WTC11 (cell line): ENCODE results near the gene F13A1. TPM values are rescaled to one million over a fixed set of nuclear protein-coding genes. Genes with fewer than 3 reads are reported as not detected.

Experiments
- ATAC-seq: fragments of 200-7000 bp; cut with Tn5 transposase; 2 replicates; pipeline ENCODE4 v1.10.0; 2021; ENCODE audit warnings: mild to moderate bottlenecking, moderate library complexity
- CTCF ChIA-PET: fragments of 300-600 bp; sonication (Branson Sonifier 250); formaldehyde crosslinking; loops from one replicate; lab custom pipeline; 2021; ENCODE audit warnings: antibody characterized with exemption; lab: Charles Lee
- POLR2A ChIA-PET: fragments of 350-600 bp; sonication (Branson Sonifier 250); formaldehyde crosslinking; loops from one replicate; lab custom pipeline; 2021; ENCODE audit warnings: antibody characterized with exemption; lab: Charles Lee
- DNase-seq: peaks from one replicate; pipeline ENCODE4 v3.0.0; 2021; ENCODE audit warnings: low spot score
- H3K27ac Mint-ChIP-seq: 2 replicates; pipeline ENCODE4 v1.8.0; 2021; ENCODE audit warnings: mixed read lengths
- H3K27me3 Mint-ChIP-seq: 2 replicates; pipeline ENCODE4 v1.8.0; 2021; ENCODE audit warnings: low read depth, mild to moderate bottlenecking, moderate library complexity, mixed read lengths
- H3K36me3 Mint-ChIP-seq: 2 replicates; pipeline ENCODE4 v1.8.0; 2021; ENCODE audit warnings: mixed read lengths
- H3K4me1 Mint-ChIP-seq: 2 replicates; pipeline ENCODE4 v1.8.0; 2022; ENCODE audit warnings: mixed read lengths
- H3K4me3 Mint-ChIP-seq: 2 replicates; pipeline ENCODE4 v1.8.0; 2021; ENCODE audit warnings: mild to moderate bottlenecking, moderate library complexity, mixed read lengths
- H3K9me3 Mint-ChIP-seq: 2 replicates; pipeline ENCODE4 v1.8.0; 2021; ENCODE audit warnings: mixed read lengths
- AR ChIP-seq: fragments of 250-450 bp; sonication (Bioruptor Pico); IDR thresholded peaks from 2 replicates; pipeline ENCODE4 v1.9.0; 2021; ENCODE audit warnings: mild to moderate bottlenecking
- ARID4B ChIP-seq: sonication (generic); formaldehyde crosslinking; IDR thresholded peaks from 2 replicates; pipeline ENCODE4 v1.8.0; 2023; ENCODE audit warnings: missing genetic modification reagents, mild to moderate bottlenecking, borderline replicate concordance
- ATF1 ChIP-seq: sonication (generic); formaldehyde crosslinking; IDR thresholded peaks from 2 replicates; pipeline ENCODE4 v1.8.1; 2023; ENCODE audit warnings: mild to moderate bottlenecking, moderate library complexity, missing genetic modification reagents
- CDX4 ChIP-seq: fragments of 250-450 bp; sonication (Bioruptor Pico); IDR thresholded peaks from 2 replicates; pipeline ENCODE4 v1.9.0; 2021; ENCODE audit warnings: moderate library complexity, mild to moderate bottlenecking, inconsistent platforms, borderline replicate concordance
- CREB1 ChIP-seq: sonication (generic); formaldehyde crosslinking; IDR thresholded peaks from 2 replicates; pipeline ENCODE4 v1.8.0; 2023; ENCODE audit warnings: mild to moderate bottlenecking, missing genetic modification reagents
- HMGXB4 ChIP-seq: sonication (generic); formaldehyde crosslinking; IDR thresholded peaks from 2 replicates; pipeline ENCODE4 v1.8.1; 2023; ENCODE audit warnings: mild to moderate bottlenecking, moderate library complexity, missing genetic modification reagents
- KAT7 ChIP-seq: sonication (generic); formaldehyde crosslinking; IDR thresholded peaks from 2 replicates; pipeline ENCODE4 v1.8.1; 2023; ENCODE audit warnings: missing genetic modification reagents, mild to moderate bottlenecking, borderline replicate concordance
- NFE2L1 ChIP-seq: sonication (generic); formaldehyde crosslinking; IDR thresholded peaks from 2 replicates; pipeline ENCODE4 v1.8.1; 2023; ENCODE audit warnings: missing genetic modification reagents
- NR1H2 ChIP-seq: sonication (generic); formaldehyde crosslinking; IDR thresholded peaks from 2 replicates; pipeline ENCODE4 v1.9.0; 2021; ENCODE audit warnings: mild to moderate bottlenecking, moderate library complexity, missing genetic modification reagents
- PREB ChIP-seq: sonication (generic); formaldehyde crosslinking; IDR thresholded peaks from 2 replicates; pipeline ENCODE4 v1.8.1; 2022; ENCODE audit warnings: mild to moderate bottlenecking, missing genetic modification reagents, moderate library complexity, borderline replicate concordance
- RELA ChIP-seq: sonication (generic); formaldehyde crosslinking; IDR thresholded peaks from 2 replicates; pipeline ENCODE4 v1.8.1; 2022; ENCODE audit warnings: missing genetic modification reagents, mild to moderate bottlenecking, borderline replicate concordance
- SMAD3 ChIP-seq: sonication (generic); formaldehyde crosslinking; IDR thresholded peaks from 2 replicates; pipeline ENCODE4 v1.8.0; 2022; ENCODE audit warnings: missing genetic modification reagents, mild to moderate bottlenecking, borderline replicate concordance
- TCF7 ChIP-seq: sonication (generic); formaldehyde crosslinking; IDR thresholded peaks from 2 replicates; pipeline ENCODE4 v1.8.0; 2022; ENCODE audit warnings: mild to moderate bottlenecking, low read depth, missing genetic modification reagents, moderate library complexity
- TP53 ChIP-seq: sonication (generic); formaldehyde crosslinking; IDR thresholded peaks from 2 replicates; pipeline ENCODE4 v1.8.1; 2023; ENCODE audit warnings: mild to moderate bottlenecking, missing genetic modification reagents
- ZNF138 ChIP-seq: sonication (generic); formaldehyde crosslinking; conservative IDR thresholded peaks from 2 replicates; pipeline ENCODE4 v1.8.1; 2022; ENCODE audit warnings: mild to moderate bottlenecking, moderate library complexity, missing genetic modification reagents
- ZNF281 ChIP-seq: sonication (generic); formaldehyde crosslinking; IDR thresholded peaks from 2 replicates; pipeline ENCODE4 v1.8.0; 2023; ENCODE audit warnings: mild to moderate bottlenecking, missing genetic modification reagents
- ZNF317 ChIP-seq: sonication (generic); formaldehyde crosslinking; IDR thresholded peaks from 2 replicates; pipeline ENCODE4 v1.8.1; 2023; ENCODE audit warnings: low read depth, mild to moderate bottlenecking, moderate library complexity, missing genetic modification reagents, borderline replicate concordance
- ZNF416 ChIP-seq: fragments of 250-450 bp; sonication (Bioruptor Pico); IDR thresholded peaks from 2 replicates; pipeline ENCODE4 v1.9.0; 2021; ENCODE audit warnings: mild to moderate bottlenecking, inconsistent platforms
- total RNA-seq: library from RNA; stranded (reverse); gene quantifications from 3 replicates; pipeline ENCODE4 v1.2.3, GENCODE V29; 2021

F13A1 gene
- total RNA-seq, 1 experiment from 2014 or later = 1.0 TPM

- H3K4me1 Mint-ChIP-seq = no peaks in the 10 kb centered on the region
- TF ChIP-seq TP53 (no peak), CDX4 (CRISPR knock-in tag) (no peak), ATF1 (CRISPR knock-in tag) (no peak), ZNF317 (CRISPR knock-in tag) (no peak), CREB1 (CRISPR knock-in tag) (no peak), PREB (no peak)
- H3K9me3 Mint-ChIP-seq = peaks cover 8% of the 10 kb centered on the region
- ChIA-PET CTCF (no interaction called here), POLR2A (no interaction called here)
- H3K27me3 Mint-ChIP-seq = no peaks in the 10 kb centered on the region
- DNase-seq = no peak
- no peak for ATAC-seq
- H3K27ac Mint-ChIP-seq = no peak overlapping the region
- no peak overlapping the region for H3K4me3 Mint-ChIP-seq
- no peaks in the 10 kb centered on the region for H3K36me3 Mint-ChIP-seq
Observed at GRCh38 chr6:6332811-6333244, 12.4 kb upstream of the F13A1 start.

GRCh38 chr6:6331946-6332601 lies 11.6 kb upstream of the F13A1 start:
- CTCF ChIA-PET = no interaction called here
- Mint-ChIP-seq H3K4me1 (no peaks in the 10 kb centered on the region), H3K27me3 (no peaks in the 10 kb centered on the region), H3K36me3 (no peaks in the 10 kb centered on the region), H3K4me3 (no peak overlapping the region), H3K9me3 (peaks cover 8% of the 10 kb centered on the region), H3K27ac (no peak overlapping the region)
- POLR2A ChIA-PET = no interaction called here
- ATAC-seq = no peak
- DNase-seq = no peak
- TF ChIP-seq AR (CRISPR knock-in tag) (no peak), ZNF138 (CRISPR knock-in tag) (no peak), TCF7 (CRISPR knock-in tag) (no peak), SMAD3 (CRISPR knock-in tag) (no peak), ZNF416 (no peak), NR1H2 (no peak)

GRCh38 chr6:6331393-6331792 lies 10.9 kb upstream of the F13A1 start:
- no peaks in the 10 kb centered on the region for H3K4me1 Mint-ChIP-seq
- no peaks in the 10 kb centered on the region for H3K27me3 Mint-ChIP-seq
- H3K4me3 Mint-ChIP-seq = no peak overlapping the region
- ChIA-PET CTCF (no interaction called here), POLR2A (no interaction called here)
- H3K36me3 Mint-ChIP-seq = no peaks in the 10 kb centered on the region
- peaks cover 8% of the 10 kb centered on the region for H3K9me3 Mint-ChIP-seq
- ATAC-seq = no peak
- DNase-seq = no peak
- no peak overlapping the region for H3K27ac Mint-ChIP-seq
- TF ChIP-seq HMGXB4 (CRISPR knock-in tag) = no peak
- no peak for TF ChIP-seq RELA
- TF ChIP-seq NFE2L1 (CRISPR knock-in tag) = no peak
- no peak for TF ChIP-seq KAT7
- TF ChIP-seq ARID4B = no peak
- no peak for TF ChIP-seq ZNF281 (CRISPR knock-in tag)
